HepG2 (cell line): ENCODE data around the gene FRMD4A. TPM values are rescaled to one million over a fixed set of nuclear protein-coding genes. Genes with fewer than 3 reads are reported as not detected.

ENCODE experiments used
- ATAC-seq: fragments of 200-7000 bp; cut with Tn5 transposase; 3 replicates; pipeline ENCODE4 v1.9.1; 2020; ENCODE audit warnings: mild to moderate bottlenecking, moderate library complexity
- BruUV-seq: library from RNA; stranded (reverse); fragments of 400-500 nt; replicated peaks from 2 replicates; lab custom pipeline; 2021; lab: Mats Ljungman, UMichigan
- CTCF ChIA-PET: fragments of 300-600 bp; formaldehyde crosslinking; extraction: SDS; loops from one replicate; lab custom pipeline; 2021; ENCODE audit warnings: low total read pairs, inconsistent platforms, low intra/inter-chr PET ratio; lab: Yijun Ruan, JAX
- POLR2A ChIA-PET: fragments of 350-600 bp; sonication (Branson Sonifier 250); formaldehyde crosslinking; loops from one replicate; lab custom pipeline; 2020; ENCODE audit warnings: antibody characterized with exemption, inconsistent platforms; lab: Yijun Ruan, JAX
- DNase-seq: peaks from one replicate; pipeline ENCODE4 v3.0.0-alpha.2; 2015; ENCODE audit warnings: low spot score
- FAIRE-seq: peaks from 3 replicates; lab custom pipeline; 2011; peaks lifted over from hg19 to GRCh38; lab: Jason Lieb, UNC
- H2AFZ ChIP-seq: one replicate; pipeline ENCODE4 v1.6.1; 2011; ENCODE audit warnings: low read length, inconsistent platforms
- H3K27ac ChIP-seq: fragments of 300-600 bp; 3 replicates; pipeline ENCODE4 v1.8.0; 2011; ENCODE audit warnings: mixed run types, mild to moderate bottlenecking, mixed read lengths, low read length, inconsistent platforms; ENCODE audit not compliant: insufficient read depth; ENCODE audit errors: extremely low read length
- H3K27me3 ChIP-seq, 2 experiments: fragments of 200-600 bp in 1 of 2; 2 replicates in 1 of 2; 3 replicates in 1 of 2; pipeline versions ENCODE4 v1.6.0 to v1.8.0; 2011; ENCODE audit warnings: low read length in 2 of 2, mild to moderate bottlenecking in 2 of 2, moderate library complexity in 2 of 2, inconsistent platforms in 1 of 2; ENCODE audit not compliant: insufficient read depth in 2 of 2, control insufficient read depth in 1 of 2
- H3K36me3 ChIP-seq, 2 experiments: fragments of 200-600 bp in 1 of 2; replicated peaks in 1 of 2; 2 replicates in 1 of 2; 3 replicates in 1 of 2; pipeline versions ENCODE4 v1.5.1 to v1.8.0; 2011; ENCODE audit warnings: low read length in 2 of 2, inconsistent platforms in 1 of 2; ENCODE audit not compliant: insufficient read depth in 2 of 2, control insufficient read depth in 1 of 2
- H3K4me1 ChIP-seq: 2 replicates; pipeline ENCODE4 v1.5.1; 2012; ENCODE audit warnings: low read length, inconsistent platforms; ENCODE audit not compliant: insufficient read depth
- H3K4me2 ChIP-seq: 2 replicates; pipeline ENCODE4 v1.6.0; 2011; ENCODE audit warnings: low read depth, low read length, inconsistent platforms
- H3K4me3 ChIP-seq, 3 experiments: fragments of 200-600 bp in 1 of 3; sonication (generic), shearing (Covaris generic) in 1 of 3; replicated peaks in 1 of 3; 2 replicates each; pipeline ENCODE4 v1.5.1; 2011 to 2016; ENCODE audit warnings: low read length in 3 of 3, inconsistent platforms in 2 of 3, low read depth in 2 of 3, mild to moderate bottlenecking in 2 of 3, control low read depth in 1 of 3, mixed read lengths in 1 of 3; ENCODE audit not compliant: insufficient read depth in 1 of 3
- H3K79me2 ChIP-seq: one replicate; pipeline ENCODE4 v1.6.1; 2011; ENCODE audit warnings: low read length, inconsistent platforms; ENCODE audit not compliant: insufficient read depth
- H3K9ac ChIP-seq: 2 replicates; pipeline ENCODE4 v1.6.0; 2011; ENCODE audit warnings: mild to moderate bottlenecking, low read depth, low read length, inconsistent platforms; ENCODE audit not compliant: insufficient read depth
- H3K9me3 ChIP-seq: 2 replicates; pipeline ENCODE4 v1.5.1; 2012; ENCODE audit warnings: mild to moderate bottlenecking, low read length
- H4K20me1 ChIP-seq: 2 replicates; pipeline ENCODE4 v1.6.0; 2011; ENCODE audit warnings: inconsistent platforms, mild to moderate bottlenecking, low read length, moderate library complexity; ENCODE audit not compliant: insufficient read depth
- DMTF1 ChIP-seq: sonication (generic); formaldehyde crosslinking; IDR thresholded peaks from 2 replicates; pipeline ENCODE4 v1.4.0; 2020; ENCODE audit warnings: mild to moderate bottlenecking, missing genetic modification reagents
- HOXD1 ChIP-seq: sonication (generic); formaldehyde crosslinking; IDR thresholded peaks from 2 replicates; pipeline ENCODE4 v1.5.0; 2020; ENCODE audit warnings: missing genetic modification reagents
- JARID2 ChIP-seq: sonication (generic); formaldehyde crosslinking; IDR thresholded peaks from 2 replicates; pipeline ENCODE4 v1.8.1; 2023; ENCODE audit warnings: missing genetic modification reagents, inconsistent platforms; ENCODE audit not compliant: insufficient replicate concordance
- KDM6A ChIP-seq: IDR thresholded peaks from 2 replicates; pipeline ENCODE4 v1.6.1; 2016; ENCODE audit warnings: low read depth
- KIAA2018 ChIP-seq: sonication (generic); formaldehyde crosslinking; IDR thresholded peaks from 2 replicates; pipeline ENCODE4 v1.5.0; 2020; ENCODE audit warnings: mild to moderate bottlenecking, missing genetic modification reagents, borderline replicate concordance
- MAF1 ChIP-seq: sonication (generic); formaldehyde crosslinking; IDR thresholded peaks from 2 replicates; pipeline ENCODE4 v1.5.0; 2020; ENCODE audit warnings: missing genetic modification reagents, borderline replicate concordance
- NR0B2 ChIP-seq: sonication (generic); formaldehyde crosslinking; IDR thresholded peaks from 2 replicates; pipeline ENCODE4 v1.4.0; 2020; ENCODE audit warnings: mild to moderate bottlenecking, missing genetic modification reagents
- ONECUT2 ChIP-seq: sonication (generic); formaldehyde crosslinking; IDR thresholded peaks from 2 replicates; pipeline ENCODE4 v1.4.0; 2020; ENCODE audit warnings: missing genetic modification reagents
- ZNF136 ChIP-seq: sonication (generic); formaldehyde crosslinking; IDR thresholded peaks from 2 replicates; pipeline ENCODE4 v1.8.1; 2022; ENCODE audit warnings: low read depth, mild to moderate bottlenecking, moderate library complexity, missing genetic modification reagents
- ZNF234 ChIP-seq: sonication (generic); formaldehyde crosslinking; conservative IDR thresholded peaks from 2 replicates; pipeline ENCODE4 v1.5.1; 2020; ENCODE audit warnings: mild to moderate bottlenecking, missing genetic modification reagents
- WGBS: methylation state at CpG from one replicate; pipeline ENCODE4 v1.1.6; 2017; ENCODE audit warnings: low lambda C conversion rate; 5-methylcytosine and 5-hydroxymethylcytosine counted together
- in situ Hi-C: cut with HindIII; loops from 2 replicates; pipeline ENCODE4 v1.10.0; 2017; ENCODE audit warnings: low pct_unique_long_range_greater_than_20kb; ENCODE audit not compliant: extremely low pct_ligation_motif_present
- intact Hi-C: fragments of 100-400 bp; cut with micrococcal nuclease; formaldehyde crosslinking; loops from one replicate; pipeline ENCODE4 v1.10.0; 2022; ENCODE audit not compliant: unreplicated experiment
- polyA plus RNA-seq, 8 experiments: library from polyadenylated mRNA; depleted of rRNA in 3 of 8; stranded (reverse) in 7 of 8; unstranded in 1 of 8; fragments of >200 nt; fragmentation: Illumina TruSeq in 4 of 8; extraction: Trizol in 4 of 8; gene quantifications; 2 replicates each; pipeline versions ENCODE4 v1.2.1 to v1.2.3, GENCODE V29; 2011 to 2016; ENCODE audit warnings: low read depth in 4 of 8, missing spikeins in 1 of 8, mixed read lengths in 1 of 8; ENCODE audit not compliant: insufficient read depth in 1 of 8
- total RNA-seq, 5 experiments: library from RNA; depleted of rRNA; stranded (reverse); fragments of >200 nt; fragmentation: Illumina TruSeq; extraction: Trizol; gene quantifications; 2 replicates each; pipeline ENCODE4 v1.2.3, GENCODE V29; 2016; ENCODE audit warnings: low read depth in 1 of 5

FRMD4A gene
- total and polyA plus RNA-seq, 2 of the 13 experiments (the other 11 are each of a cell fraction or from before 2014, with no cell fraction given) = 0.09 to 0.26 TPM

- ChIA-PET POLR2A (no interaction called here), CTCF (no interaction called here)
- BruUV-seq = no TSS peak
- TF ChIP-seq JARID2 (CRISPR knock-in tag) = no peak
- TF ChIP-seq NR0B2 (CRISPR knock-in tag) = no peak
- no peak for TF ChIP-seq DMTF1 (CRISPR knock-in tag)
- no peak for TF ChIP-seq HOXD1 (CRISPR knock-in tag)
- TF ChIP-seq KDM6A = no peak
- TF ChIP-seq ZNF234 (CRISPR knock-in tag) = no peak
- TF ChIP-seq ONECUT2 (CRISPR knock-in tag) = no peak
- TF ChIP-seq ZNF136 (CRISPR knock-in tag) = no peak
- no peak for TF ChIP-seq KIAA2018 (CRISPR knock-in tag)
- no peak for TF ChIP-seq MAF1 (CRISPR knock-in tag)
These were observed 600.4 kb downstream of the FRMD4A start for GRCh38 chr10:13730306-13730652.

More at GRCh38 chr10:13730306-13730652, 600.4 kb downstream of the FRMD4A start:
- intact Hi-C loops = no loop called here
- Histone ChIP-seq H3K4me3 (no peak overlapping the region), H4K20me1 (no peaks in the 10 kb centered on the region), H3K27ac (no peak overlapping the region), H2AFZ (no peak overlapping the region), H3K9ac (no peak overlapping the region), H3K79me2 (no peaks in the 10 kb centered on the region), H3K27me3 (peaks cover 0 to 13% of the 10 kb centered on the region in 2 experiments; a peak in 2 of 5 replicates), H3K9me3 (no peaks in the 10 kb centered on the region), H3K36me3 (no peaks in the 10 kb centered on the region), H3K4me1 (peaks cover 9% of the 10 kb centered on the region), H3K4me2 (no peak overlapping the region)
- DNase-seq = no peak
- 47% methylated on average over 10 of the region's 10 CpGs for WGBS
- ATAC-seq = no peak
- FAIRE-seq = no peak
- in situ Hi-C loops = no loop called here
